ENCODE data around the gene BUD13. TPM values are rescaled to one million over a fixed set of nuclear protein-coding genes. Genes with fewer than 3 reads are reported as not detected.

Gene BUD13
- total and polyA plus RNA-seq, 2 of the 13 experiments (the other 11 are each of a cell fraction or from before 2014, with no cell fraction given) = 13.3 to 25.9 TPM

DNA sequence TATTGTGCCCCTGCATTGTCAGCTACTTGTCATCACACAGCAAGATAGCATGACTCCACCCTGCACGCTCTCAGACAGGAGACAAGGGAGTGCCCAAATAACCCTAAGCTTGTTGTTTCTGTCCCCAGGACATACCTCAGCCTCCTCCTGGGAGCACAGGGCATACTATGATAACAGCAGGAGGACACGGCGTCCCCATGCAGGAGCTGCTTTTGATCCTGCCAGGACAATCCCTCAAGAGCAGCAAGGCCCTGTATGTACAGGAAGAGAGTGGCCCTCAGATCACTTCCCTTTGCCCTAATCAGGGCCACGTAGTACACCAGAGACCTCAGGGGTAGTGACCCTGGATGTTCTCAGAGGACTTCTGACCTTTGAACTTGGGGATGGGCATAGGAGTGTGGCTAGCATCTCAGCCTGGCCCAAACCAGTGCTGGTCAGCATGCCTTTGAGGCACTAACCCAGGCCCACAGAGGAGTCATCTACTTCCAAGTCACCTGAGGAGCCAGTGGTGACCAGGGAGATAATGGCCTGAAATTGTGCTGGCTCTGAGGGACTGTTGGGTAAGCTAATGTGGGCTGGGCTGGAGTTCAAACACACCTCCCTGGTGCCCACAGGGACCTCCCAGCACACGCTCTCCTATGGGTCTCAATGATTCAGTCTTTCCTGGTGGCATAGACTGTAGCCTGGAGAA lies 41.1 kb upstream of the BUD13 start (continued):
- TF ChIP-seq, protein P1, sequence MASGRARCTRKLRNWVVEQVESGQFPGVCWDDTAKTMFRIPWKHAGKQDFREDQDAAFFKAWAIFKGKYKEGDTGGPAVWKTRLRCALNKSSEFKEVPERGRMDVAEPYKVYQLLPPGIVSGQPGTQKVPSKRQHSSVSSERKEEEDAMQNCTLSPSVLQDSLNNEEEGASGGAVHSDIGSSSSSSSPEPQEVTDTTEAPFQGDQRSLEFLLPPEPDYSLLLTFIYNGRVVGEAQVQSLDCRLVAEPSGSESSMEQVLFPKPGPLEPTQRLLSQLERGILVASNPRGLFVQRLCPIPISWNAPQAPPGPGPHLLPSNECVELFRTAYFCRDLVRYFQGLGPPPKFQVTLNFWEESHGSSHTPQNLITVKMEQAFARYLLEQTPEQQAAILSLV (CRISPR knock-in tag; IDR thresholded peaks at IDR 0.05; ENCODE audit: borderline replicate concordance) = no peak
- TF ChIP-seq, protein P2, sequence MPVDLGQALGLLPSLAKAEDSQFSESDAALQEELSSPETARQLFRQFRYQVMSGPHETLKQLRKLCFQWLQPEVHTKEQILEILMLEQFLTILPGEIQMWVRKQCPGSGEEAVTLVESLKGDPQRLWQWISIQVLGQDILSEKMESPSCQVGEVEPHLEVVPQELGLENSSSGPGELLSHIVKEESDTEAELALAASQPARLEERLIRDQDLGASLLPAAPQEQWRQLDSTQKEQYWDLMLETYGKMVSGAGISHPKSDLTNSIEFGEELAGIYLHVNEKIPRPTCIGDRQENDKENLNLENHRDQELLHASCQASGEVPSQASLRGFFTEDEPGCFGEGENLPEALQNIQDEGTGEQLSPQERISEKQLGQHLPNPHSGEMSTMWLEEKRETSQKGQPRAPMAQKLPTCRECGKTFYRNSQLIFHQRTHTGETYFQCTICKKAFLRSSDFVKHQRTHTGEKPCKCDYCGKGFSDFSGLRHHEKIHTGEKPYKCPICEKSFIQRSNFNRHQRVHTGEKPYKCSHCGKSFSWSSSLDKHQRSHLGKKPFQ (CRISPR knock-in tag; IDR thresholded peaks at IDR 0.05; ENCODE audit: insufficient replicate concordance) = no peak
- no peak for TF ChIP-seq PAF1 (CRISPR knock-in tag; IDR thresholded peaks at IDR 0.05)
- TF ChIP-seq ZC3H4 (CRISPR knock-in tag; IDR thresholded peaks at IDR 0.05; ENCODE audit: borderline replicate concordance) = no peak
- TF ChIP-seq AKAP8 (CRISPR knock-in tag; IDR thresholded peaks at IDR 0.05) = 0 out of 2 replicates have a peak, but pooled peaks have one; percentile 47
- peak; percentile 72 for TF ChIP-seq HNF4G (IDR thresholded peaks at IDR 0.05; ENCODE audit: borderline replicate concordance, low read depth, low read length)
- TF ChIP-seq HNF4G (CRISPR knock-in tag; IDR thresholded peaks at IDR 0.05; ENCODE audit: borderline replicate concordance, low read depth) = peak; percentile 87
- 0 out of 2 replicates have a peak, but pooled peaks have one; percentile 31 for TF ChIP-seq DMAP1 (CRISPR knock-in tag; IDR thresholded peaks at IDR 0.05)
- TF ChIP-seq ATAD3A (CRISPR knock-in tag; IDR thresholded peaks at IDR 0.05) = no peak
- no peak for TF ChIP-seq RNF2 (conservative IDR thresholded peaks at IDR 0.05; ENCODE audit: low read depth)
- TF ChIP-seq ZNF3 (CRISPR knock-in tag; IDR thresholded peaks at IDR 0.05) = no peak
- no peak for TF ChIP-seq GABPB1 (CRISPR knock-in tag; IDR thresholded peaks at IDR 0.05)
- no peak for TF ChIP-seq KAT8 (CRISPR knock-in tag; IDR thresholded peaks at IDR 0.05)
- no peak for TF ChIP-seq MIXL1 (CRISPR knock-in tag; IDR thresholded peaks at IDR 0.05)
- TF ChIP-seq, protein P3, sequence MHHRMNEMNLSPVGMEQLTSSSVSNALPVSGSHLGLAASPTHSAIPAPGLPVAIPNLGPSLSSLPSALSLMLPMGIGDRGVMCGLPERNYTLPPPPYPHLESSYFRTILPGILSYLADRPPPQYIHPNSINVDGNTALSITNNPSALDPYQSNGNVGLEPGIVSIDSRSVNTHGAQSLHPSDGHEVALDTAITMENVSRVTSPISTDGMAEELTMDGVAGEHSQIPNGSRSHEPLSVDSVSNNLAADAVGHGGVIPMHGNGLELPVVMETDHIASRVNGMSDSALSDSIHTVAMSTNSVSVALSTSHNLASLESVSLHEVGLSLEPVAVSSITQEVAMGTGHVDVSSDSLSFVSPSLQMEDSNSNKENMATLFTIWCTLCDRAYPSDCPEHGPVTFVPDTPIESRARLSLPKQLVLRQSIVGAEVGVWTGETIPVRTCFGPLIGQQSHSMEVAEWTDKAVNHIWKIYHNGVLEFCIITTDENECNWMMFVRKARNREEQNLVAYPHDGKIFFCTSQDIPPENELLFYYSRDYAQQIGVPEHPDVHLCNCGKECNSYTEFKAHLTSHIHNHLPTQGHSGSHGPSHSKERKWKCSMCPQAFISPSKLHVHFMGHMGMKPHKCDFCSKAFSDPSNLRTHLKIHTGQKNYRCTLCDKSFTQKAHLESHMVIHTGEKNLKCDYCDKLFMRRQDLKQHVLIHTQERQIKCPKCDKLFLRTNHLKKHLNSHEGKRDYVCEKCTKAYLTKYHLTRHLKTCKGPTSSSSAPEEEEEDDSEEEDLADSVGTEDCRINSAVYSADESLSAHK (CRISPR knock-in tag; IDR thresholded peaks at IDR 0.05; ENCODE audit: borderline replicate concordance) = no peak
- no peak for TF ChIP-seq NFATC3 (CRISPR knock-in tag; IDR thresholded peaks at IDR 0.05)
- no peak for TF ChIP-seq JUND (CRISPR knock-in tag; IDR thresholded peaks at IDR 0.05)
- no peak for TF ChIP-seq SRY (CRISPR knock-in tag; IDR thresholded peaks at IDR 0.05)
- TF ChIP-seq, protein P4, sequence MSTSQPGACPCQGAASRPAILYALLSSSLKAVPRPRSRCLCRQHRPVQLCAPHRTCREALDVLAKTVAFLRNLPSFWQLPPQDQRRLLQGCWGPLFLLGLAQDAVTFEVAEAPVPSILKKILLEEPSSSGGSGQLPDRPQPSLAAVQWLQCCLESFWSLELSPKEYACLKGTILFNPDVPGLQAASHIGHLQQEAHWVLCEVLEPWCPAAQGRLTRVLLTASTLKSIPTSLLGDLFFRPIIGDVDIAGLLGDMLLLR (CRISPR knock-in tag; IDR thresholded peaks at IDR 0.05) = no peak
- no peak for TF ChIP-seq ZNF10 (CRISPR knock-in tag; IDR thresholded peaks at IDR 0.05; ENCODE audit: borderline replicate concordance, low read depth)
- no peak for TF ChIP-seq RARG (CRISPR knock-in tag; IDR thresholded peaks at IDR 0.05; ENCODE audit: low read depth)
- TF ChIP-seq, protein P5, sequence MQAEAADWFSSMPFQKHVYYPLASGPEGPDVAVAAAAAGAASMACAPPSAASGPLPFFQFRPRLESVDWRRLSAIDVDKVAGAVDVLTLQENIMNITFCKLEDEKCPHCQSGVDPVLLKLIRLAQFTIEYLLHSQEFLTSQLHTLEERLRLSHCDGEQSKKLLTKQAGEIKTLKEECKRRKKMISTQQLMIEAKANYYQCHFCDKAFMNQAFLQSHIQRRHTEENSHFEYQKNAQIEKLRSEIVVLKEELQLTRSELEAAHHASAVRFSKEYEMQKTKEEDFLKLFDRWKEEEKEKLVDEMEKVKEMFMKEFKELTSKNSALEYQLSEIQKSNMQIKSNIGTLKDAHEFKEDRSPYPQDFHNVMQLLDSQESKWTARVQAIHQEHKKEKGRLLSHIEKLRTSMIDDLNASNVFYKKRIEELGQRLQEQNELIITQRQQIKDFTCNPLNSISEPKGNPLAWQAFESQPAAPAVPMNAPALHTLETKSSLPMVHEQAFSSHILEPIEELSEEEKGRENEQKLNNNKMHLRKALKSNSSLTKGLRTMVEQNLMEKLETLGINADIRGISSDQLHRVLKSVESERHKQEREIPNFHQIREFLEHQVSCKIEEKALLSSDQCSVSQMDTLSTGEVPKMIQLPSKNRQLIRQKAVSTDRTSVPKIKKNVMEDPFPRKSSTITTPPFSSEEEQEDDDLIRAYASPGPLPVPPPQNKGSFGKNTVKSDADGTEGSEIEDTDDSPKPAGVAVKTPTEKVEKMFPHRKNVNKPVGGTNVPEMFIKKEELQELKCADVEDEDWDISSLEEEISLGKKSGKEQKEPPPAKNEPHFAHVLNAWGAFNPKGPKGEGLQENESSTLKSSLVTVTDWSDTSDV (CRISPR knock-in tag; IDR thresholded peaks at IDR 0.05) = no peak
- TF ChIP-seq SMYD3 (CRISPR knock-in tag; IDR thresholded peaks at IDR 0.05) = no peak
- TF ChIP-seq HOXA7 (CRISPR knock-in tag; IDR thresholded peaks at IDR 0.05) = no peak

Data from HepG2 (cell line).